ENCODE measurements around the gene MYO9A.
"Not testable (repeated sequence)": the region's sequence is repeated elsewhere in the genome, so short reads cannot be mapped to it uniquely, and the experiment has no call there.

DNA sequence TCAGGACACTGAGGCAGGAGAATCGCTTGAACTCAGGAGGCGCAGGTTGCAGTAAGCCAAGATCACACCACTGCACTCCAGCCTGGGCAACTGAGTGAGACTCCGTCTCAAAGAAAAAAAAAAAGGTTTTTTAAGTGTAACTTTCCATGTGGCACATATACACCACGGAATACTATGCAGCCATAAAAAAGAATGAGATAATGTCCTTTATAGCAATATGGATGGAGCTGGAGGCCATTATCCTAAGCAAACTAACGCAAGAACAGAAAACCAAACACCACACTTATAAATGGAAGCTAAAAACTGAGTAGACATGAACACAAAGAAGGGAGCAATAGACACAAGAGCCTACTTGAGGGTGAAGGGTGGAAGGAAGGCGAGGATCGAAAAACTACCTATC is 64.7 kb downstream of the MYO9A start:
- not testable (repeated sequence) for TF ChIP-seq CTCF (conservative IDR thresholded peaks at IDR 0.05); ZFX (IDR thresholded peaks at IDR 0.05)
